ENCODE results near the gene HHATL.

- no peak for TF ChIP-seq POLR2A (IDR thresholded peaks at IDR 0.05)
- TF ChIP-seq CTCF (IDR thresholded peaks at IDR 0.05), result no peak
Measured at GRCh38 chr3:42708611-42709151, 6.1 kb upstream of the HHATL start.
